ENCODE results near the gene ZNRF1.

ZNRF1 gene

GRCh38 chr16:74998481-74999218 is at the start of gene ZNRF1:
ZNRF1 (plus strand) TSS chr16:74999024; CDS start chr16:74999672, 648 bp downstream.
- H3K4me3 ChIP-seq (ENCODE audit: low read depth, low read length): peak within 1 kb of the TSS; percentile 70
- in situ Hi-C loops (cut with HindIII; ENCODE audit: low sequenced_read_pairs): no loop called here
- peak; percentile 34 for DNase-seq (ENCODE audit: low read depth)
- TF ChIP-seq CTCF (IDR thresholded peaks at IDR 0.05; ENCODE audit: low read depth, low read length, missing control alignments): peak; percentile 74

- in situ Hi-C loops (cut with HindIII; ENCODE audit: low sequenced_read_pairs): no loop called here
- H3K4me3 ChIP-seq (ENCODE audit: low read depth, low read length): no peak overlapping the region
- DNase-seq (ENCODE audit: low read depth): no peak
- no peak for TF ChIP-seq CTCF (IDR thresholded peaks at IDR 0.05; ENCODE audit: low read depth, low read length, missing control alignments)
Observed at GRCh38 chr16:74949309-74949708, 49.5 kb upstream of the ZNRF1 start.

DNA sequence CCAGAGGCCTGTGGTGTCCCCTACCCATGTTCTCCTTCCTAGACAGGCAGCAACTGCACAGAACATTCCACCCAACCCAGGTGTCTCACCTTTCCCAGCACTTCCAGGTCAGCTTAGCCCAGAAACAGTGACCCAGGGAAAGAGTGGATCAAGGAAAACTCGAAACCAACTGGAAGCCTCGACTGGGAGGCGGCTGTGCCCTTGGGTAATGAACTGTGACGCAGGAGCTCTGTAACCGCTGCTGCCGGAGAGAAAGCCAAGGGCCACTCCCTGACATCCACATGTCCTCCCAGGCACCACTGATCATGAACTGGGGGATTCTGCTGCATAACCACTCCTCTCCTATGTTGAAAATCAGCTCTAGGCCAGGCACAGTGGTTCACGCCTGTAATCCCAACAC is 48.3 kb upstream of the ZNRF1 start:
- no peak overlapping the region for H3K4me3 ChIP-seq (ENCODE audit: low read depth, low read length)
- in situ Hi-C loops (cut with HindIII; ENCODE audit: low sequenced_read_pairs): no loop called here
- TF ChIP-seq CTCF (IDR thresholded peaks at IDR 0.05; ENCODE audit: low read depth, low read length, missing control alignments): no peak
- no peak for DNase-seq (ENCODE audit: low read depth)

DNA sequence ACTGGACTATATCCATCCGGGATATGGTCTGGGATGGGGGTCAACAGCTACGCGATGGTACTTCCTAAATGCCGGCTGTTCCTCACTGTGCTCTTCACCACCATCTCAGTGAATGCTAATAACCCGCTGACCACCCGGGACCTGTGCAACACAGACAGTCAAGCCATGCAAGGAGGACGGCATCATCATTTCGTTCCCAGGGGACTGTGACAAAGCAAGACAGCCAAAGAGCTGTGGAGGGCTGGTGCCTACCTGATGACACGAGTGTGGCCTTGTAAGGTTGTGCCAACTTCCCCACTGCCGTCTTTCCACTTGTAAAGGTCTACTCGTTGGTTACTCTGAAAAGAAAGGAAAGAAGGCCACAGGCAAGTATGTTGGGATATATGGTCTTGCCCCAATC is 47.6 kb upstream of the ZNRF1 start:
- DNase-seq (ENCODE audit: low read depth): no peak
- in situ Hi-C loops (cut with HindIII; ENCODE audit: low sequenced_read_pairs): no loop called here

DNA sequence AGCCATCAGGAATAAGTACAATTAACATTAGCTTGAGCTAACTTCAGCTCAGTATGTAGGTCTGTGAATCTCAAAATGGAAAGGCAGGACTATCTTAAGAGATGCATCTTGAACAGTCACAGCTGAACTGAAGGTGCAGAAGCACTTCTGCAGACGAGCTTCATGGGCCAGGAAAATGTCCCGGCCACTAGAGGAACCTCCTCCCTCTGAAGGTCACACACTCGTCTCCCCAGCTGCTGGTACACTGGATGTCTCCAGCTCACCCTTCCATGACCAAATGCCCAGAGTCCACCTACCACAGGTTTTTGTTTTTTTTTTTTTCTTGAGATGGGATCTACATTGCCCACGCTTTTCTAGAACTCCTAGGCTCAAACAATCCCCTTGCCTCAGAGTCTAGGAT is 47.1 kb upstream of the ZNRF1 start:
- no peak for TF ChIP-seq CTCF (IDR thresholded peaks at IDR 0.05; ENCODE audit: low read depth, low read length, missing control alignments)
- no peak for DNase-seq (ENCODE audit: low read depth)
- H3K4me3 ChIP-seq (ENCODE audit: low read depth, low read length): no peak overlapping the region
- in situ Hi-C loops (cut with HindIII; ENCODE audit: low sequenced_read_pairs): no loop called here

More for the DNA sequence above, 47.6 kb upstream of the ZNRF1 start:
- H3K4me3 ChIP-seq (ENCODE audit: low read depth, low read length): no peak overlapping the region
- TF ChIP-seq CTCF (IDR thresholded peaks at IDR 0.05; ENCODE audit: low read depth, low read length, missing control alignments): no peak

DNA sequence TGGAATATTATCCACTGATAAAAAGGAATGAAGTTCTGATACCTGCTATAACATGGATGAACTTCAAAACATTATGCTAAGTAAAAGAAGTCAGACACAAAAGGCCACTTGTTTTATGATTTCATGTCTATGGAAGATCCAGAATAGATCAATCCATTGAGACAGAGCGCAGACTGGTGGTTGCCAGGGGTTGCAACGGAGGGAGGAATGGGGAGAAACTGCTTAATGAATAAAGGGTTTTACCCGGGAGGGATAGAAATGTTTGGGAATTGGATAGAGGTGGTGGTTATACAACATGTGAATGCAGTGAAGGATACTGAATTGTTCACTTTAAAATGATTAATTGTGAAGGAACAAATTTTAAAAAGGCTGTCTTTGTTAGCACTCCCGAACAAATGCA is 44.1 kb upstream of the ZNRF1 start:
- no peak for TF ChIP-seq CTCF (IDR thresholded peaks at IDR 0.05; ENCODE audit: low read depth, low read length, missing control alignments)
- no peak overlapping the region for H3K4me3 ChIP-seq (ENCODE audit: low read depth, low read length)
- no peak for DNase-seq (ENCODE audit: low read depth)
- in situ Hi-C loops (cut with HindIII; ENCODE audit: low sequenced_read_pairs): no loop called here
